Ectodermal cell (in vitro differentiated cells): ENCODE results near the gene PGLYRP3.

ENCODE experiments used
- H3K27ac ChIP-seq: 2 replicates; pipeline ENCODE4 v1.7.0; 2013; ENCODE audit warnings: mild to moderate bottlenecking, low read depth, low read length; ENCODE audit not compliant: insufficient read depth, poor library complexity, severe bottlenecking
- H3K27me3 ChIP-seq: 2 replicates; pipeline ENCODE4 v1.7.0; 2013; ENCODE audit warnings: mild to moderate bottlenecking, low read length; ENCODE audit not compliant: insufficient read depth, control insufficient read depth, poor library complexity, severe bottlenecking
- H3K36me3 ChIP-seq: one replicate; pipeline ENCODE4 v1.7.0; 2013; ENCODE audit warnings: low read length; ENCODE audit not compliant: control insufficient read depth, insufficient read depth
- H3K4me1 ChIP-seq: one replicate; pipeline ENCODE4 v1.7.0; 2013; ENCODE audit warnings: low read length; ENCODE audit not compliant: control insufficient read depth, insufficient read depth
- H3K4me3 ChIP-seq: 2 replicates; pipeline ENCODE4 v1.7.0; 2013; ENCODE audit warnings: low read depth, low read length, control low read depth; ENCODE audit not compliant: insufficient read depth
- H3K9me3 ChIP-seq: 2 replicates; pipeline ENCODE4 v1.7.0; 2013; ENCODE audit warnings: mild to moderate bottlenecking, low read length, moderate library complexity; ENCODE audit not compliant: control insufficient read depth
- WGBS, 2 experiments: methylation state at CpG; one replicate each; pipeline ENCODE4 v1.1.7; 2013; ENCODE audit warnings: missing lambda C conversion rate in 2 of 2; 5-methylcytosine and 5-hydroxymethylcytosine counted together

PGLYRP3 gene

GRCh38 chr1:153292185-153292584 is 20.6 kb downstream of the PGLYRP3 start:
- Histone ChIP-seq H3K27ac (no peak overlapping the region), H3K27me3 (no peaks in the 10 kb centered on the region), H3K4me1 (no peaks in the 10 kb centered on the region), H3K36me3 (no peaks in the 10 kb centered on the region), H3K9me3 (no peaks in the 10 kb centered on the region), H3K4me3 (no peak overlapping the region)
- whole genome bisulfite sequencing, 2 experiments: 76 to 81% methylated on average over 5 to 8 of the region's 8 CpGs

- no peak overlapping the region for H3K27ac ChIP-seq
- no peaks in the 10 kb centered on the region for H3K9me3 ChIP-seq
- 90 to 93% methylated on average over 5 of the region's 5 CpGs for WGBS, 2 experiments
Observed at GRCh38 chr1:153291514-153291913, 21.2 kb downstream of the PGLYRP3 start.

GRCh38 chr1:153288634-153289275 is 24.0 kb downstream of the PGLYRP3 start:
- Histone ChIP-seq H3K4me1 (no peaks in the 10 kb centered on the region), H3K4me3 (no peak overlapping the region), H3K9me3 (no peaks in the 10 kb centered on the region), H3K27ac (no peak overlapping the region), H3K27me3 (no peaks in the 10 kb centered on the region), H3K36me3 (no peaks in the 10 kb centered on the region)
- 70 to 75% methylated on average over 10 to 11 of the region's 11 CpGs for WGBS, 2 experiments

More at GRCh38 chr1:153291514-153291913, 21.2 kb downstream of the PGLYRP3 start:
- no peaks in the 10 kb centered on the region for H3K4me1 ChIP-seq
- H3K4me3 ChIP-seq: no peak overlapping the region
- no peaks in the 10 kb centered on the region for H3K36me3 ChIP-seq
- no peaks in the 10 kb centered on the region for H3K27me3 ChIP-seq

GRCh38 chr1:153277852-153278251 is 34.9 kb downstream of the PGLYRP3 start:
- H3K27me3 ChIP-seq: no peaks in the 10 kb centered on the region
- H3K9me3 ChIP-seq: no peaks in the 10 kb centered on the region
- no peaks in the 10 kb centered on the region for H3K36me3 ChIP-seq
- no peak overlapping the region for H3K27ac ChIP-seq
- H3K4me3 ChIP-seq: no peak overlapping the region
- 12 to 13% methylated on average over 2 of the region's 2 CpGs for WGBS, 2 experiments
- H3K4me1 ChIP-seq: no peaks in the 10 kb centered on the region

- Histone ChIP-seq H3K9me3 (no peaks in the 10 kb centered on the region), H3K4me3 (no peak overlapping the region), H3K4me1 (no peaks in the 10 kb centered on the region), H3K36me3 (no peaks in the 10 kb centered on the region), H3K27me3 (no peaks in the 10 kb centered on the region), H3K27ac (no peak overlapping the region)
- 88% methylated on average over 1 of the region's 1 CpG for WGBS, 2 experiments
Observed at GRCh38 chr1:153272186-153272585, 40.6 kb downstream of the PGLYRP3 start.

GRCh38 chr1:153271711-153272110 is 41.0 kb downstream of the PGLYRP3 start:
- H3K27ac ChIP-seq: no peak overlapping the region
- H3K36me3 ChIP-seq: no peaks in the 10 kb centered on the region
- no peaks in the 10 kb centered on the region for H3K27me3 ChIP-seq
- H3K4me1 ChIP-seq: no peaks in the 10 kb centered on the region
- no peak overlapping the region for H3K4me3 ChIP-seq
- whole genome bisulfite sequencing, 2 experiments: 84 to 94% methylated on average over 1 of the region's 1 CpG
- no peaks in the 10 kb centered on the region for H3K9me3 ChIP-seq

GRCh38 chr1:153265457-153265856 is 47.3 kb downstream of the PGLYRP3 start:
- Histone ChIP-seq H3K36me3 (no peaks in the 10 kb centered on the region), H3K4me1 (peaks cover 3% of the 10 kb centered on the region), H3K27me3 (peaks cover 46% of the 10 kb centered on the region), H3K4me3 (no peak overlapping the region), H3K27ac (no peak overlapping the region), H3K9me3 (no peaks in the 10 kb centered on the region)
- WGBS, 2 experiments: no CpG with 5 or more reads among the region's 1 CpG

- Histone ChIP-seq H3K27me3 (peaks cover 74% of the 10 kb centered on the region), H3K36me3 (no peaks in the 10 kb centered on the region), H3K27ac (no peak overlapping the region), H3K4me3 (no peak overlapping the region), H3K9me3 (no peaks in the 10 kb centered on the region), H3K4me1 (peaks cover 3% of the 10 kb centered on the region)
- WGBS, 2 experiments: 76 to 82% methylated on average over 10 of the region's 10 CpGs
Observed at GRCh38 chr1:153262462-153263157, 50.1 kb downstream of the PGLYRP3 start.

GRCh38 chr1:153262070-153262366 is 50.7 kb downstream of the PGLYRP3 start:
- Histone ChIP-seq H3K9me3 (no peaks in the 10 kb centered on the region), H3K27ac (no peak overlapping the region), H3K36me3 (no peaks in the 10 kb centered on the region), H3K4me3 (peak overlapping the region; percentile 53), H3K27me3 (peaks cover 74% of the 10 kb centered on the region), H3K4me1 (peaks cover 3% of the 10 kb centered on the region)
- WGBS, 2 experiments: 65 to 71% methylated on average over 6 of the region's 6 CpGs

GRCh38 chr1:153261281-153262069 is 51.3 kb downstream of the PGLYRP3 start:
- Histone ChIP-seq H3K9me3 (no peaks in the 10 kb centered on the region), H3K4me3 (peak overlapping the region; percentile 53), H3K36me3 (no peaks in the 10 kb centered on the region), H3K27ac (no peak overlapping the region), H3K27me3 (peaks cover 74% of the 10 kb centered on the region), H3K4me1 (peaks cover 3% of the 10 kb centered on the region)
- WGBS, 2 experiments: 2 to 3% methylated on average over 80 of the region's 80 CpGs
